ENCODE measurements around the gene SLC26A9. TPM values are rescaled to one million over a fixed set of nuclear protein-coding genes. Genes with fewer than 3 reads are reported as not detected.

Gene SLC26A9
- total RNA-seq, 1 experiment from 2014 or later = not detected

GRCh38 chr1:205923651-205924459 lies 19.4 kb downstream of the SLC26A9 start:
- BruUV-seq (replicated peaks) = no TSS peak
- intact Hi-C loops (cut with micrococcal nuclease; ENCODE audit: unreplicated experiment) = no loop called here
- Histone ChIP-seq H3K36me3 (ENCODE audit: insufficient read depth, low read length, poor library complexity, severe bottlenecking) (no peaks in the 10 kb centered on the region), H3K4me1 (ENCODE audit: insufficient read depth, low read length, poor library complexity, severe bottlenecking) (peaks cover 11% of the 10 kb centered on the region), H3K9me3 (ENCODE audit: low read depth, low read length, poor library complexity, severe bottlenecking) (no peaks in the 10 kb centered on the region), H3K27ac (ENCODE audit: low read depth, low read length, poor library complexity, severe bottlenecking) (no peak overlapping the region), H3K27me3 (replicated peaks; ENCODE audit: insufficient read depth, low read depth, low read length, poor library complexity) (no peaks in the 10 kb centered on the region), H3K4me3 (ENCODE audit: low read depth, low read length, poor library complexity, severe bottlenecking) (no peak overlapping the region)
- POLR2A ChIA-PET (ENCODE audit: low non-redundant PET) = no interaction called here
- TF ChIP-seq CTCF (conservative IDR thresholded peaks at IDR 0.05; ENCODE audit: low read depth, low read length) = no peak
- DNase-seq (ENCODE audit: low spot score) = no peak
- CTCF ChIA-PET = no interaction called here

DNA sequence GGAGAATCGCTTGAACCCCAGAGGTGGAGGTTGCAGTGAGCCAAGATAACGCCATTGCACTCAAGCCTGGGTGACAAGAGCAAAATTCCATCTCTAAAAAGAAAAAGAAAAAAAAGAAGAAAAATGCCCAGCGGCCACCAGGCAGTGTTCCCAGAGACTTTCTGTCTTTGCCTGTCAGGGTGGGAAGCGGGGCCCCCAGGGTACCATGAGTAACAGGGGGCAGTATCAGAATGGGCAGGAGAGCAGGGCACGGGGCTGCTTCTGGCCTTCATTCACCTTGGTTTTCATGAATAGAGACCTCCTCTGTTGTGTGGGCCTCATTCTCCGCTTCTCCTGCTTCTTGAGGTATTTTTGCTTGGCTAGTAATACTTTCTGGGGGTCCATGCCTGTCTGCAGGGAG lies 20.4 kb downstream of the SLC26A9 start:
- BruUV-seq (replicated peaks) = no TSS peak
- peaks cover 11% of the 10 kb centered on the region for H3K4me1 ChIP-seq (ENCODE audit: insufficient read depth, low read length, poor library complexity, severe bottlenecking)
- H3K36me3 ChIP-seq (ENCODE audit: insufficient read depth, low read length, poor library complexity, severe bottlenecking) = no peaks in the 10 kb centered on the region
- ChIA-PET CTCF (no interaction called here), POLR2A (ENCODE audit: low non-redundant PET) (no interaction called here)
- no peak for TF ChIP-seq CTCF (conservative IDR thresholded peaks at IDR 0.05; ENCODE audit: low read depth, low read length)
- TF ChIP-seq EZH2 (IDR thresholded peaks at IDR 0.05; ENCODE audit: borderline replicate concordance, low read depth, low read length, poor library complexity, severe bottlenecking) = no peak
- intact Hi-C loops (cut with micrococcal nuclease; ENCODE audit: unreplicated experiment) = no loop called here
- DNase-seq (ENCODE audit: low spot score) = no peak
- H3K4me3 ChIP-seq (ENCODE audit: low read depth, low read length, poor library complexity, severe bottlenecking) = no peak overlapping the region
- no peak overlapping the region for H3K27ac ChIP-seq (ENCODE audit: low read depth, low read length, poor library complexity, severe bottlenecking)
- no peaks in the 10 kb centered on the region for H3K27me3 ChIP-seq (replicated peaks; ENCODE audit: insufficient read depth, low read depth, low read length, poor library complexity)
- H3K9me3 ChIP-seq (ENCODE audit: low read depth, low read length, poor library complexity, severe bottlenecking) = no peaks in the 10 kb centered on the region

- no TSS peak for BruUV-seq (replicated peaks)
- ChIA-PET POLR2A (ENCODE audit: low non-redundant PET) (no interaction called here), CTCF (no interaction called here)
- TF ChIP-seq EZH2 (IDR thresholded peaks at IDR 0.05; ENCODE audit: borderline replicate concordance, low read depth, low read length, poor library complexity, severe bottlenecking) (no peak), CTCF (conservative IDR thresholded peaks at IDR 0.05; ENCODE audit: low read depth, low read length) (no peak)
- Histone ChIP-seq H3K9me3 (ENCODE audit: low read depth, low read length, poor library complexity, severe bottlenecking) (no peaks in the 10 kb centered on the region), H3K27me3 (replicated peaks; ENCODE audit: insufficient read depth, low read depth, low read length, poor library complexity) (no peaks in the 10 kb centered on the region), H3K4me3 (ENCODE audit: low read depth, low read length, poor library complexity, severe bottlenecking) (no peak overlapping the region), H3K36me3 (ENCODE audit: insufficient read depth, low read length, poor library complexity, severe bottlenecking) (no peaks in the 10 kb centered on the region), H3K4me1 (ENCODE audit: insufficient read depth, low read length, poor library complexity, severe bottlenecking) (peaks cover 11% of the 10 kb centered on the region), H3K27ac (ENCODE audit: low read depth, low read length, poor library complexity, severe bottlenecking) (no peak overlapping the region)
- DNase-seq (ENCODE audit: low spot score) = no peak
- intact Hi-C loops (cut with micrococcal nuclease; ENCODE audit: unreplicated experiment) = no loop called here
These were observed 20.9 kb downstream of the SLC26A9 start for GRCh38 chr1:205922314-205922713.

Measured in A673 (cell line).